ENCODE measurements around the gene HTR3A. TPM values are rescaled to one million over a fixed set of nuclear protein-coding genes. Genes with fewer than 3 reads are reported as not detected.

HTR3A gene
- total RNA-seq, 1 experiment from 2014 or later, result not detected

Other genes with a start within 250 kb of the HTR3A start
- gene ZW10, start 201.4 kb upstream of the HTR3A start, total RNA-seq (2014; rRNA removed; shearing (Covaris generic)), result 22.9 and 29.4 TPM in 2 replicates
- gene CLDN25, start 195.3 kb upstream of the HTR3A start, total RNA-seq (2014; rRNA removed; shearing (Covaris generic)), result not detected in 2 replicates
- gene USP28, start 99.5 kb upstream of the HTR3A start, total RNA-seq (2014; rRNA removed; shearing (Covaris generic)), result 37.8 and 40.4 TPM in 2 replicates
- not detected in 2 replicates for gene HTR3B, start 70.3 kb upstream of the HTR3A start, total RNA-seq (2014; rRNA removed; shearing (Covaris generic))
- gene ZBTB16, start 84.6 kb downstream of the HTR3A start, total RNA-seq (2014; rRNA removed; shearing (Covaris generic)), result not detected in 2 replicates